IMR-90 (cell line): ENCODE data around the gene LRPAP1. TPM values are rescaled to one million over a fixed set of nuclear protein-coding genes. Genes with fewer than 3 reads are reported as not detected.

Experiments used
- ATAC-seq: fragments of 200-7000 bp; cut with Tn5 transposase; 2 replicates; pipeline ENCODE4 v1.9.1; 2020; ENCODE audit warnings: low read depth, mild to moderate bottlenecking, moderate library complexity
- BruUV-seq: library from RNA; stranded (reverse); fragments of 400-500 nt; replicated peaks from 2 replicates; lab custom pipeline; 2021; lab: Mats Ljungman, UMichigan
- CTCF ChIA-PET: fragments of 300-600 bp; formaldehyde crosslinking; extraction: SDS; loops from one replicate; lab custom pipeline; 2021; ENCODE audit warnings: antibody characterized with exemption; lab: Yijun Ruan, JAX
- POLR2A ChIA-PET: fragments of 300-600 bp; sonication (Branson Sonifier 250); formaldehyde crosslinking; loops from one replicate; lab custom pipeline; 2022; ENCODE audit warnings: antibody characterized with exemption; ENCODE audit not compliant: unreplicated experiment; lab: Charles Lee
- DNase-seq: peaks from one replicate; pipeline ENCODE4 v3.0.0; 2013
- H2AFZ ChIP-seq: replicated peaks from 2 replicates; pipeline ENCODE3; 2013; ENCODE audit warnings: low read length, mild to moderate bottlenecking; ENCODE audit not compliant: poor library complexity
- H2AK5ac ChIP-seq: 2 replicates; pipeline ENCODE4 v1.6.1; 2013; ENCODE audit warnings: low read depth, low read length, inconsistent platforms
- H2AK9ac ChIP-seq: replicated peaks from 2 replicates; pipeline ENCODE3; 2013; ENCODE audit warnings: mild to moderate bottlenecking, low read depth, low read length, moderate library complexity; ENCODE audit not compliant: poor library complexity
- H2BK120ac ChIP-seq: 2 replicates; pipeline ENCODE4 v1.6.1; 2013; ENCODE audit warnings: low read depth, low read length, inconsistent platforms
- H2BK15ac ChIP-seq: 3 replicates; pipeline ENCODE4 v1.6.1; 2013; ENCODE audit warnings: low read depth, low read length, inconsistent platforms
- H2BK20ac ChIP-seq: 2 replicates; pipeline ENCODE4 v1.6.1; 2013; ENCODE audit warnings: low read depth, mild to moderate bottlenecking, inconsistent platforms, low read length, moderate library complexity
- H2BK5ac ChIP-seq: 2 replicates; pipeline ENCODE4 v1.6.1; 2013; ENCODE audit warnings: mild to moderate bottlenecking, low read depth, low read length, inconsistent platforms; ENCODE audit not compliant: poor library complexity, severe bottlenecking
- H3K14ac ChIP-seq: replicated peaks from 2 replicates; pipeline ENCODE4 v1.6.1; 2013; ENCODE audit warnings: low read depth, low read length, inconsistent platforms
- H3K18ac ChIP-seq: 2 replicates; pipeline ENCODE4 v1.6.1; 2013; ENCODE audit warnings: low read depth, low read length, control low read depth
- H3K23ac ChIP-seq: 2 replicates; pipeline ENCODE4 v1.6.1; 2013; ENCODE audit warnings: low read depth, low read length, inconsistent platforms
- H3K27ac ChIP-seq: 2 replicates; pipeline ENCODE4 v1.5.1; 2013; ENCODE audit warnings: mild to moderate bottlenecking, control low read depth, low read length; ENCODE audit not compliant: insufficient read depth
- H3K27me3 ChIP-seq: 2 replicates; pipeline ENCODE4 v1.6.1; 2013; ENCODE audit warnings: low read length; ENCODE audit not compliant: control insufficient read depth, insufficient read depth
- H3K36me3 ChIP-seq: 2 replicates; pipeline ENCODE4 v1.6.1; 2013; ENCODE audit warnings: low read length, mixed read lengths; ENCODE audit not compliant: control insufficient read depth, insufficient read depth
- H3K4ac ChIP-seq: 2 replicates; pipeline ENCODE4 v1.6.1; 2013; ENCODE audit warnings: low read depth, low read length, inconsistent platforms
- H3K4me1 ChIP-seq: 2 replicates; pipeline ENCODE4 v1.6.1; 2013; ENCODE audit warnings: low read length, mixed read lengths; ENCODE audit not compliant: control insufficient read depth, insufficient read depth
- H3K4me2 ChIP-seq: 2 replicates; pipeline ENCODE4 v1.6.1; 2013; ENCODE audit warnings: low read depth, mild to moderate bottlenecking, control low read depth, low read length, moderate library complexity
- H3K4me3 ChIP-seq: 2 replicates; pipeline ENCODE4 v1.5.1; 2013; ENCODE audit warnings: low read depth, mild to moderate bottlenecking, control low read depth, low read length, moderate library complexity; ENCODE audit not compliant: insufficient read depth
- H3K56ac ChIP-seq: 2 replicates; pipeline ENCODE4 v1.6.1; 2013; ENCODE audit warnings: low read length, inconsistent platforms; ENCODE audit not compliant: insufficient read depth; ENCODE audit errors: extremely low read depth
- H3K79me1 ChIP-seq, 2 experiments: 2 replicates each; pipeline ENCODE4 v1.6.1; 2013; ENCODE audit warnings: low read length in 2 of 2, inconsistent platforms in 1 of 2, low read depth in 1 of 2
- H3K9ac ChIP-seq: 2 replicates; pipeline ENCODE4 v1.6.1; 2013; ENCODE audit warnings: low read depth, low read length, control low read depth
- H3K9me1 ChIP-seq: 2 replicates; pipeline ENCODE4 v1.6.1; 2013; ENCODE audit warnings: low read length, inconsistent platforms; ENCODE audit not compliant: insufficient read depth
- H3K9me3 ChIP-seq: 2 replicates; pipeline ENCODE4 v1.6.1; 2013; ENCODE audit warnings: low read length; ENCODE audit not compliant: control insufficient read depth, insufficient read depth
- H4K20me1 ChIP-seq: 2 replicates; pipeline ENCODE4 v1.6.1; 2013; ENCODE audit warnings: low read length, inconsistent platforms; ENCODE audit not compliant: insufficient read depth
- H4K5ac ChIP-seq: 2 replicates; pipeline ENCODE4 v1.6.1; 2013; ENCODE audit warnings: mild to moderate bottlenecking, low read depth, low read length, control low read depth
- H4K8ac ChIP-seq, 2 experiments: 2 replicates each; pipeline ENCODE4 v1.6.1; 2013; ENCODE audit warnings: low read depth in 2 of 2, low read length in 2 of 2, control low read depth in 1 of 2, inconsistent platforms in 1 of 2
- H4K91ac ChIP-seq: 2 replicates; pipeline ENCODE4 v1.6.1; 2013; ENCODE audit warnings: low read depth, low read length, inconsistent platforms; ENCODE audit not compliant: insufficient read depth
- BHLHE40 ChIP-seq: fragments of 150-350 bp; IDR thresholded peaks from 2 replicates; pipeline ENCODE4 v1.6.1; 2016; ENCODE audit warnings: mild to moderate bottlenecking, low read depth, low read length
- CEBPB ChIP-seq: IDR thresholded peaks from 2 replicates; pipeline ENCODE4 v1.6.1; 2012; ENCODE audit warnings: low read depth, low read length, improper control_type of control experiment
- ELK1 ChIP-seq: fragments of 150-350 bp; IDR thresholded peaks from 2 replicates; pipeline ENCODE4 v1.6.1; 2016; ENCODE audit warnings: low read depth, mild to moderate bottlenecking, low read length, moderate library complexity, borderline replicate concordance
- FOS ChIP-seq: fragments of 150-350 bp; IDR thresholded peaks from 2 replicates; pipeline ENCODE4 v1.6.1; 2016; ENCODE audit warnings: low read depth, low read length
- MAZ ChIP-seq: IDR thresholded peaks from 2 replicates; pipeline ENCODE4 v1.6.1; 2012; ENCODE audit warnings: low read depth, mild to moderate bottlenecking, low read length, improper control_type of control experiment, moderate library complexity, borderline replicate concordance
- MXI1 ChIP-seq: IDR thresholded peaks from 2 replicates; pipeline ENCODE4 v1.6.1; 2012; ENCODE audit warnings: low read depth, mild to moderate bottlenecking, low read length, moderate library complexity, borderline replicate concordance
- NFE2L2 ChIP-seq: fragments of 150-350 bp; IDR thresholded peaks from 2 replicates; pipeline ENCODE4 v1.6.1; 2016; ENCODE audit warnings: low read depth, mild to moderate bottlenecking, low read length
- POLR2A ChIP-seq: IDR thresholded peaks from 2 replicates; pipeline ENCODE4 v1.6.1; 2012; ENCODE audit warnings: mild to moderate bottlenecking, low read depth, low read length
- RAD21 ChIP-seq: IDR thresholded peaks from 2 replicates; pipeline ENCODE4 v1.6.1; 2012; ENCODE audit warnings: low read length, improper control_type of control experiment
- RCOR1 ChIP-seq: IDR thresholded peaks from 2 replicates; pipeline ENCODE4 v1.6.1; 2012; ENCODE audit warnings: mild to moderate bottlenecking, low read length, improper control_type of control experiment; ENCODE audit not compliant: insufficient replicate concordance
- RFX5 ChIP-seq: IDR thresholded peaks from 2 replicates; pipeline ENCODE4 v1.8.0; 2012; ENCODE audit warnings: low read depth, mild to moderate bottlenecking, low read length, moderate library complexity
- USF2 ChIP-seq: fragments of 150-350 bp; IDR thresholded peaks from 2 replicates; pipeline ENCODE4 v1.6.1; 2017; ENCODE audit warnings: mild to moderate bottlenecking, antibody characterized with exemption, low read length, low read depth
- WGBS, 2 experiments: methylation state at CpG; one replicate each; pipeline versions ENCODE4 v1.1.5 to v1.1.7; 2013; ENCODE audit warnings: missing lambda C conversion rate in 2 of 2; ENCODE audit not compliant: insufficient read length in 1 of 2; ENCODE audit errors: extremely low coverage in 2 of 2; 5-methylcytosine and 5-hydroxymethylcytosine counted together
- dilution Hi-C: fragments of 300-500 bp; cut with HindIII; formaldehyde crosslinking; loops from one replicate; pipeline ENCODE4 v1.14.3; 2018; ENCODE audit warnings: low sequenced_read_pairs; ENCODE audit not compliant: unreplicated experiment
- in situ Hi-C: fragments of 300-500 bp; cut with MboI; formaldehyde crosslinking; loops from 3 replicates; pipeline ENCODE4 v1.14.3; 2019; ENCODE audit warnings: low sequenced_read_pairs, inconsistent platforms, mixed read lengths
- intact Hi-C: fragments of 100-400 bp; cut with micrococcal nuclease; formaldehyde crosslinking; loops from 2 replicates; pipeline ENCODE4 v1.10.0; 2022
- polyA plus RNA-seq, 3 experiments: library from polyadenylated mRNA; depleted of rRNA; stranded (reverse); fragments of >200 nt; gene quantifications; 2 replicates each; pipeline ENCODE4 v1.2.3, GENCODE V29; 2012; ENCODE audit warnings: low replicate concordance in 1 of 3
- total RNA-seq: library from RNA; depleted of rRNA; stranded (reverse); fragments of >200 nt; gene quantifications from 2 replicates; pipeline ENCODE4 v1.2.3, GENCODE V29; 2012
- TF ChIP-seq, protein P1 (sequence below): conservative IDR thresholded peaks from 2 replicates; pipeline ENCODE4 v1.5.1; 2012; ENCODE audit warnings: mild to moderate bottlenecking, low read depth, low read length, improper control_type of control experiment

LRPAP1 gene
- total and polyA plus RNA-seq, 2 of the 4 experiments (the other 2 are of a cell fraction), result 135 to 175 TPM

DNA sequence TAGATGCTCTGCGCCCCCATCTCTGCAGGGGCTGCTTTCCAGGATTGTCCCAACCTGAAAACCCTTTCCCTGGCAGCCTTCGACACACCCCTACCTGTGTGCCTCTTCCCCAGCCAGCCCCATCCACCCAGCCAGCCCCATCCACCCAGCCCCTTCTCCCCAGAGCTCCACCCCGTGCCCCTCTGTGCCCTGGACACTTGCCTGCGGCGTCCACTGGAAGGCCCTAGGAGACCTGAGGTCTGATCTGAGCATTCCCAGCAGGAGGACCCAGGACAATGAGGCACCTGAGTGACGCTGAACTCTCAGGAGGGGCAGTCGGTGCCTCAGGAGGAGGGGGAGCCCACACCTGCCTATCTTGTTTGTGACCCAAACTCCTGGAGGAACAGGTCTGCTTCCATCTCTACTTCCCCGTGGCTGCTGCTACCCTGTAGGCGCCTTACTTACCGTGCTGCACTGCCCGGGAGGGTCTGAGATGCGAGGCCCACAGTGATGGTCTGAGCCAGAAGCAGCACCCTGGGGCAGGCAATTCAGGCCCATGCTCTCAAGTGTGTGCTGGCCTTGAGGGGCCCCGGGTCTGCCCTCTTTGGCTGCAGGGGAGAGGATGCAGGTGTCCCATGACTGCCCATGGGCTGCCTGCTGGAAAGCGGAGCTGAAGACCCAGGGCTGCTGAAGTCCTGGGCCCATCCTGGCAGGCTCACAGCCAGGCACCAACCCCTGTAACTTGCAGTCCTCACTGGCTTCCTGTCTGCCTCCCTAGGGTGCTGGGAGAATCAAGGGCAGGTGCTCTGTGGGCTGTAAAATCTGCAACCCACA, 4.9 kb downstream of the LRPAP1 start:
- H3K79me1 ChIP-seq, result peaks cover 18 to 49% of the 10 kb centered on the region in 2 experiments
- POLR2A ChIA-PET, result no interaction called here
- in situ Hi-C loops (no loop called here), dilution Hi-C loops (no loop called here), intact Hi-C loops (no loop called here)
- ATAC-seq (no peak), DNase-seq (no peak)
- no peaks in the 10 kb centered on the region for H3K27me3 ChIP-seq
- 93% methylated on average over 3 of the region's 14 CpGs; no CpG with 5 or more reads in 1 of the 2 experiments for WGBS, 2 experiments
- no peak overlapping the region for H2BK120ac ChIP-seq
- no peak overlapping the region for H4K5ac ChIP-seq
- H2BK5ac ChIP-seq, result no peak overlapping the region
- peaks cover 45% of the 10 kb centered on the region for H4K20me1 ChIP-seq
- no peak for TF ChIP-seq USF2
- TF ChIP-seq NFE2L2, result no peak
- TF ChIP-seq ELK1, result no peak
- TF ChIP-seq MAZ, result no peak
- no peak for TF ChIP-seq POLR2A
- TF ChIP-seq RFX5, result no peak
- no peak for TF ChIP-seq FOS
- TF ChIP-seq RCOR1, result no peak
- no peak for TF ChIP-seq RAD21
- no peak for TF ChIP-seq BHLHE40
- no peak for TF ChIP-seq MXI1
- no peak for TF ChIP-seq CEBPB
- TF ChIP-seq, protein P1, sequence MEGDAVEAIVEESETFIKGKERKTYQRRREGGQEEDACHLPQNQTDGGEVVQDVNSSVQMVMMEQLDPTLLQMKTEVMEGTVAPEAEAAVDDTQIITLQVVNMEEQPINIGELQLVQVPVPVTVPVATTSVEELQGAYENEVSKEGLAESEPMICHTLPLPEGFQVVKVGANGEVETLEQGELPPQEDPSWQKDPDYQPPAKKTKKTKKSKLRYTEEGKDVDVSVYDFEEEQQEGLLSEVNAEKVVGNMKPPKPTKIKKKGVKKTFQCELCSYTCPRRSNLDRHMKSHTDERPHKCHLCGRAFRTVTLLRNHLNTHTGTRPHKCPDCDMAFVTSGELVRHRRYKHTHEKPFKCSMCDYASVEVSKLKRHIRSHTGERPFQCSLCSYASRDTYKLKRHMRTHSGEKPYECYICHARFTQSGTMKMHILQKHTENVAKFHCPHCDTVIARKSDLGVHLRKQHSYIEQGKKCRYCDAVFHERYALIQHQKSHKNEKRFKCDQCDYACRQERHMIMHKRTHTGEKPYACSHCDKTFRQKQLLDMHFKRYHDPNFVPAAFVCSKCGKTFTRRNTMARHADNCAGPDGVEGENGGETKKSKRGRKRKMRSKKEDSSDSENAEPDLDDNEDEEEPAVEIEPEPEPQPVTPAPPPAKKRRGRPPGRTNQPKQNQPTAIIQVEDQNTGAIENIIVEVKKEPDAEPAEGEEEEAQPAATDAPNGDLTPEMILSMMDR, result no peak
- H2AK5ac ChIP-seq, result no peak overlapping the region
- H3K36me3 ChIP-seq, result peaks cover 33% of the 10 kb centered on the region
- CTCF ChIA-PET, result no interaction called here
- no peak overlapping the region for H2BK20ac ChIP-seq
- H3K56ac ChIP-seq, result no peak overlapping the region
- no peak overlapping the region for H3K4ac ChIP-seq
- no peak overlapping the region for H2AK9ac ChIP-seq
- H3K27ac ChIP-seq, result no peak overlapping the region
- H3K18ac ChIP-seq, result no peak overlapping the region
- no peak overlapping the region for H2AFZ ChIP-seq
- H3K4me3 ChIP-seq, result no peak overlapping the region
- H4K8ac ChIP-seq, result no peak overlapping the region
- no peaks in the 10 kb centered on the region for H3K9me1 ChIP-seq
- BruUV-seq, result no TSS peak
- H3K14ac ChIP-seq, result no peak overlapping the region
- H2BK15ac ChIP-seq, result no peak overlapping the region
- H3K4me2 ChIP-seq, result no peak overlapping the region
- no peaks in the 10 kb centered on the region for H3K9me3 ChIP-seq
- no peak overlapping the region for H3K9ac ChIP-seq
- peaks cover 10% of the 10 kb centered on the region for H3K4me1 ChIP-seq
- no peak overlapping the region for H3K23ac ChIP-seq
- no peak overlapping the region for H4K91ac ChIP-seq
